Activated naive CD8-positive, alpha-beta T cell treated with anti-CD3 and anti-CD28 coated beads, Interleukin-2, amount 10 ng/mL, durations not matched to agents 7 days and 5 days (primary cell): ENCODE measurements around the gene MMADHC. TPM values are rescaled to one million over a fixed set of nuclear protein-coding genes. Genes with fewer than 3 reads are reported as not detected.

ENCODE experiments used
- ATAC-seq: fragments of 150-1000 bp; cut with Tn5 transposase; one replicate; pipeline ENCODE4 v1.10.0; 2021; ENCODE audit warnings: low read depth, moderate library complexity
- POLR2A ChIA-PET: fragments of 350-600 bp; sonication (Branson Sonifier 250); formaldehyde crosslinking; loops from one replicate; lab custom pipeline; 2021; ENCODE audit warnings: antibody characterized with exemption; lab: Charles Lee
- DNase-seq: peaks from one replicate; pipeline ENCODE4 v3.0.0; 2021
- H3K27ac Mint-ChIP-seq: one replicate; pipeline ENCODE4 v1.8.0; 2022; ENCODE audit warnings: mild to moderate bottlenecking, mixed read lengths
- H3K27me3 Mint-ChIP-seq: one replicate; pipeline ENCODE4 v1.8.0; 2022; ENCODE audit warnings: mild to moderate bottlenecking, moderate library complexity, mixed read lengths
- H3K36me3 Mint-ChIP-seq: one replicate; pipeline ENCODE4 v1.8.0; 2021; ENCODE audit warnings: mild to moderate bottlenecking, mixed read lengths
- H3K4me1 Mint-ChIP-seq: one replicate; pipeline ENCODE4 v1.8.0; 2021; ENCODE audit warnings: mixed read lengths
- H3K4me3 Mint-ChIP-seq: one replicate; pipeline ENCODE4 v1.8.0; 2022; ENCODE audit warnings: mild to moderate bottlenecking, moderate library complexity, mixed read lengths
- H3K9me3 Mint-ChIP-seq: one replicate; pipeline ENCODE4 v1.8.0; 2021; ENCODE audit warnings: mixed read lengths
- total RNA-seq, 2 experiments: library from RNA; stranded (reverse); gene quantifications; one replicate each; pipeline ENCODE4 v1.2.3, GENCODE V29; 2021

The MMADHC gene
- total RNA-seq, 2 experiments from 2014 or later = 75.8 to 82.2 TPM

- no peak overlapping the region for H3K4me3 Mint-ChIP-seq
- H3K27ac Mint-ChIP-seq = no peak overlapping the region
- ATAC-seq = no peak
- H3K9me3 Mint-ChIP-seq = no peaks in the 10 kb centered on the region
- H3K27me3 Mint-ChIP-seq = peaks cover 21% of the 10 kb centered on the region
- no peak for DNase-seq
- POLR2A ChIA-PET = no interaction called here
- no peaks in the 10 kb centered on the region for H3K36me3 Mint-ChIP-seq
- no peaks in the 10 kb centered on the region for H3K4me1 Mint-ChIP-seq
Measured at GRCh38 chr2:149526689-149527088, 60.9 kb downstream of the MMADHC start.

- no peak for ATAC-seq
- POLR2A ChIA-PET = no interaction called here
- H3K27ac Mint-ChIP-seq = no peak overlapping the region
Measured at GRCh38 chr2:149525323-149525722, 62.3 kb downstream of the MMADHC start.

More at GRCh38 chr2:149525323-149525722, 62.3 kb downstream of the MMADHC start:
- Mint-ChIP-seq H3K4me3 (no peak overlapping the region), H3K36me3 (no peaks in the 10 kb centered on the region), H3K9me3 (no peaks in the 10 kb centered on the region), H3K27me3 (peaks cover 27% of the 10 kb centered on the region), H3K4me1 (peaks cover 2% of the 10 kb centered on the region)
- DNase-seq = no peak
